ENCODE data around the gene QSOX1. TPM values are rescaled to one million over a fixed set of nuclear protein-coding genes. Genes with fewer than 3 reads are reported as not detected.

The QSOX1 gene
- total RNA-seq, 4 donors from 2014 or later: 109 to 124 (median 119) TPM

- Histone ChIP-seq H3K36me3 (no peaks in the 10 kb centered on the region), H3K27me3 (peaks cover 96% of the 10 kb centered on the region), H3K4me1 (peaks cover 17 to 23% (median 18%) of the 10 kb centered on the region in 4 donors), H3K9me3 (no peaks in the 10 kb centered on the region), H3K27ac (no peak overlapping the region), H3K4me3 (no peak overlapping the region)
- in situ Hi-C loops (cut with MboI; ENCODE audit: low pct_ligation_motif_present in 1 of 4, low pct_unique_long_range_greater_than_20kb in 1 of 4, low sequenced_read_pairs in 3 of 4) (loop anchor here in 1 of 4 donors (10.0 kb wide), 1 partner anchor 245 kb away; no protein-coding TSS in a partner anchor), intact Hi-C loops (cut with DNase I; ENCODE audit: low total_unique reads) (no loop called here)
- DNase-seq: no peak
- TF ChIP-seq POLR2AphosphoS5 (IDR thresholded peaks at IDR 0.05) (no peak), EP300 (IDR thresholded peaks at IDR 0.05; ENCODE audit: low read depth) (no peak), CTCF (IDR thresholded peaks at IDR 0.05) (no peak), POLR2A (IDR thresholded peaks at IDR 0.05) (no peak)
- 17 to 18% methylated on average over 7 to 10 of the region's 10 CpGs for WGBS, 2 donors (ENCODE audit: low coverage in 1 of 2)
Measured at GRCh38 chr1:180239145-180240096, 84.8 kb downstream of the QSOX1 start.

GRCh38 chr1:180241716-180242544 is 87.3 kb downstream of the QSOX1 start:
- Histone ChIP-seq H3K27me3 (peaks cover 76% of the 10 kb centered on the region), H3K4me1 (peaks cover 0 to 6% (median 0%) of the 10 kb centered on the region in 4 donors), H3K9me3 (no peaks in the 10 kb centered on the region), H3K4me3 (no peak overlapping the region), H3K27ac (no peak overlapping the region), H3K36me3 (no peaks in the 10 kb centered on the region)
- TF ChIP-seq EP300 (IDR thresholded peaks at IDR 0.05; ENCODE audit: low read depth) (no peak), POLR2A (IDR thresholded peaks at IDR 0.05) (no peak), POLR2AphosphoS5 (IDR thresholded peaks at IDR 0.05) (no peak), CTCF (IDR thresholded peaks at IDR 0.05) (no peak)
- 61 to 76% methylated on average over 5 to 8 of the region's 8 CpGs for WGBS, 2 donors (ENCODE audit: low coverage in 1 of 2)
- DNase-seq: no peak
- intact Hi-C loops (cut with DNase I; ENCODE audit: low total_unique reads) (no loop called here), in situ Hi-C loops (cut with MboI; ENCODE audit: low pct_ligation_motif_present in 1 of 4, low pct_unique_long_range_greater_than_20kb in 1 of 4, low sequenced_read_pairs in 3 of 4) (loop anchor here in 1 of 4 donors (10.0 kb wide), 1 partner anchor 243 kb away; no protein-coding TSS in a partner anchor)

- no peak for TF ChIP-seq EP300 (IDR thresholded peaks at IDR 0.05; ENCODE audit: low read depth)
- TF ChIP-seq CTCF (IDR thresholded peaks at IDR 0.05): no peak
- TF ChIP-seq POLR2A (IDR thresholded peaks at IDR 0.05): no peak
- TF ChIP-seq POLR2AphosphoS5 (IDR thresholded peaks at IDR 0.05): no peak
- in situ Hi-C loops (cut with MboI; ENCODE audit: low pct_ligation_motif_present in 1 of 4, low pct_unique_long_range_greater_than_20kb in 1 of 4, low sequenced_read_pairs in 3 of 4) (loop anchor here in 1 of 4 donors (10.0 kb wide), 1 partner anchor 241 kb away; no protein-coding TSS in a partner anchor), intact Hi-C loops (cut with DNase I; ENCODE audit: low total_unique reads) (no loop called here)
- Histone ChIP-seq H3K4me1 (peaks cover 0 to 6% (median 0%) of the 10 kb centered on the region in 4 donors), H3K4me3 (no peak overlapping the region), H3K36me3 (no peaks in the 10 kb centered on the region), H3K9me3 (no peaks in the 10 kb centered on the region), H3K27ac (no peak overlapping the region), H3K27me3 (peaks cover 59% of the 10 kb centered on the region)
- DNase-seq: no peak
- WGBS, 2 donors (ENCODE audit: low coverage in 1 of 2): 83 to 96% methylated on average over 4 to 11 of the region's 11 CpGs
Measured at GRCh38 chr1:180243517-180244221, 89.0 kb downstream of the QSOX1 start.

Measured in transverse colon (tissue), 4 donors.